CD4-positive, alpha-beta memory T cell (primary cell): ENCODE data around the gene RNF145. TPM values are rescaled to one million over a fixed set of nuclear protein-coding genes. Genes with fewer than 3 reads are reported as not detected.
"Not testable (repeated sequence)": the region's sequence is repeated elsewhere in the genome, so short reads cannot be mapped to it uniquely, and the experiment has no call there.

Experiments
- CTCF ChIA-PET: fragments of 350-600 bp; sonication (Branson Sonifier 250); formaldehyde crosslinking; loops from one replicate; lab custom pipeline; 2021; ENCODE audit warnings: inconsistent platforms; ENCODE audit not compliant: partially characterized antibody; lab: Charles Lee
- POLR2A ChIA-PET: fragments of 350-600 bp; sonication (Branson Sonifier 250); formaldehyde crosslinking; loops from one replicate; lab custom pipeline; 2021; ENCODE audit not compliant: partially characterized antibody; lab: Charles Lee
- DNase-seq, 5 donors: peaks; one replicate each; pipeline versions ENCODE4 v3.0.0 to v3.0.0-alpha.2; 2020 to 2022; ENCODE audit warnings: mixed read lengths in 1 of 5
- H3K27ac ChIP-seq: one replicate; pipeline ENCODE4 v1.7.0; 2013; ENCODE audit warnings: low read depth, low read length
- H3K27me3 ChIP-seq: 2 replicates; pipeline ENCODE4 v1.7.0; 2013; ENCODE audit warnings: mild to moderate bottlenecking, low read length, moderate library complexity; ENCODE audit not compliant: insufficient read depth
- H3K36me3 ChIP-seq: 2 replicates; pipeline ENCODE4 v1.7.0; 2013; ENCODE audit warnings: mild to moderate bottlenecking, low read length, moderate library complexity; ENCODE audit not compliant: insufficient read depth
- H3K4me1 ChIP-seq: 2 replicates; pipeline ENCODE4 v1.7.0; 2013; ENCODE audit warnings: mild to moderate bottlenecking, low read length, moderate library complexity; ENCODE audit not compliant: insufficient read depth
- H3K4me3 ChIP-seq, 2 donors: one replicate each; pipeline ENCODE4 v1.7.0; 2013; ENCODE audit warnings: low read length in 2 of 2, mild to moderate bottlenecking in 1 of 2
- H3K9me3 ChIP-seq, 2 donors: one replicate each; pipeline ENCODE4 v1.7.0; 2013; ENCODE audit warnings: low read length in 2 of 2, control low read depth in 1 of 2; ENCODE audit not compliant: control insufficient read depth in 1 of 2
- H3K27ac Mint-ChIP-seq, 7 donors: one replicate each; pipeline ENCODE4 v1.8.0; 2020 to 2021; ENCODE audit warnings: mixed read lengths in 7 of 7, mild to moderate bottlenecking in 6 of 7, inconsistent platforms in 3 of 7, moderate library complexity in 3 of 7
- H3K27me3 Mint-ChIP-seq, 2 donors: one replicate each; pipeline ENCODE4 v1.8.0; 2020 to 2021; ENCODE audit warnings: mixed read lengths in 2 of 2
- H3K36me3 Mint-ChIP-seq, 2 donors: one replicate each; pipeline ENCODE4 v1.8.0; 2020 to 2021; ENCODE audit warnings: mixed read lengths in 2 of 2, inconsistent platforms in 1 of 2, mild to moderate bottlenecking in 1 of 2
- H3K4me1 Mint-ChIP-seq, 4 donors: one replicate each; pipeline ENCODE4 v1.8.0; 2020 to 2021; ENCODE audit warnings: mixed read lengths in 4 of 4, mild to moderate bottlenecking in 1 of 4
- H3K4me3 Mint-ChIP-seq, 8 donors: one replicate each; pipeline ENCODE4 v1.8.0; 2020 to 2021; ENCODE audit warnings: mixed read lengths in 8 of 8, mild to moderate bottlenecking in 7 of 8, moderate library complexity in 6 of 8, inconsistent platforms in 3 of 8
- H3K9me3 Mint-ChIP-seq, 8 donors: one replicate each; pipeline ENCODE4 v1.8.0; 2020 to 2021; ENCODE audit warnings: mixed read lengths in 8 of 8, mild to moderate bottlenecking in 5 of 8, inconsistent platforms in 3 of 8, moderate library complexity in 1 of 8
- intact Hi-C: fragments of 100-400 bp; cut with micrococcal nuclease; formaldehyde crosslinking; loops from one replicate; pipeline ENCODE4 v1.15.1; 2023
- polyA plus RNA-seq, 2 donors: library from polyadenylated mRNA; unstranded; fragments of 300-500 nt; fragmentation: Illumina TruSeq; gene quantifications; one replicate each; pipeline ENCODE4 v1.2.3, GENCODE V29; 2021
- total RNA-seq, 2 experiments: library from RNA; stranded (reverse); gene quantifications; one replicate each; pipeline ENCODE4 v1.2.3, GENCODE V29; 2021

RNF145 gene
- total and polyA plus RNA-seq, 4 experiments from 2014 or later, result 13.1 to 67.8 (median 39.6) TPM

DNA sequence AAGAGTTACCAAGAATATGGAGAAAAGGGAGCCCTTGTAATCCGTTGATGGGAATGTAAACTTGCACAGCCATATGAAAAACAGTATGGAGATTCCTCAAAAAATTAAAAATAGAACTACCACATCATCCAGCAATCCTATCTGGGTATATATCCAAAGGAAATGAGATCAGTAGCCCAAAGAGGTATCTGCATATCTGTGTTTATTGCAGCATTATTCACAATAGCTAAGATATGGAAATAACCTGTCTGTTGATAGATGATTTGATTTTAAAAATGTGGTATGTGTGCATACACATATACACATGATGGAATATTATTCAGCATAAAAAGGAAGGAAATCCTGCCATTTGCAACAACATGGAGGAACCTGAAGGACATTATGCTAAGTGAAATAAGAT, 61.4 kb downstream of the RNF145 start:
- intact Hi-C loops, result no loop called here
- POLR2A ChIA-PET, result no interaction called here
- no peaks in the 10 kb centered on the region for H3K4me1 ChIP-seq
- no peaks in the 10 kb centered on the region for H3K9me3 ChIP-seq
- no peaks in the 10 kb centered on the region for H3K36me3 ChIP-seq
- no peak overlapping the region for H3K4me3 ChIP-seq
- DNase-seq, result no peak
- H3K9me3 Mint-ChIP-seq, result peaks cover 0 to 8% (median under 1%) of the 10 kb centered on the region in 8 donors
- H3K27ac ChIP-seq, result no peak overlapping the region
- peaks cover 14 to 18% of the 10 kb centered on the region in 2 donors for H3K27me3 Mint-ChIP-seq
- H3K27me3 ChIP-seq, result no peaks in the 10 kb centered on the region
- no peak overlapping the region for H3K27ac Mint-ChIP-seq
- CTCF ChIA-PET, result interaction anchor here (2.3 to 2.5 kb wide), 2 partner anchors 8 to 15 kb away, joined by 10 to 13 read pairs; no protein-coding TSS in a partner anchor
- no peak overlapping the region for H3K4me3 Mint-ChIP-seq
- no peaks in the 10 kb centered on the region for H3K4me1 Mint-ChIP-seq
- H3K36me3 Mint-ChIP-seq, result no peaks in the 10 kb centered on the region

DNA sequence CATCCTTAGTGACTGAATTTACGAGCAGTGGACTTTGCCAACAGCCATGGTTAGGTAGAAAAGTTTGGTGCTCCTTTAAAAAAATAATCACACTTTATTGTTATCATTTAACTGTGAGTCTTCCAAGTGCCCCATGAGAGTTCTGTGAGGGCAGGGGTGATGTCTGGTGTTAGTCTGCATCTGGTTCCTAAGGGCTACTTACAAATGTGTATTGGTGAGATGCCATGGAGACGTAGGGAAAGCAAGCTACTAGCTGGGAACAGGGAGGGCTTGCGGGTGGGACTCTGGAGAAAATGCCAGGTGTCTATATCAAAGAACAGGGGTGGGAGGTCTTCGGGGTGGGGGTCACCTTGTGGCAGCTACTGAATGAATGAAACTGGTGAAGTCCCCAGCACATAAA, 62.5 kb downstream of the RNF145 start:
- H3K4me3 ChIP-seq, result no peak overlapping the region
- peaks cover 0 to 8% (median under 1%) of the 10 kb centered on the region in 8 donors for H3K9me3 Mint-ChIP-seq
- H3K27me3 ChIP-seq, result no peaks in the 10 kb centered on the region
- no peaks in the 10 kb centered on the region for H3K36me3 ChIP-seq
- DNase-seq, result no peak
- intact Hi-C loops, result no loop called here
- ChIA-PET CTCF (interaction anchor here (0.9 to 2.5 kb wide), 3 partner anchors 10 to 170 kb away, joined by 3 to 13 read pairs (median 10); no protein-coding TSS in a partner anchor), POLR2A (no interaction called here)
- H3K27me3 Mint-ChIP-seq, result peaks cover 16 to 24% of the 10 kb centered on the region in 2 donors
- no peak overlapping the region for H3K27ac ChIP-seq
- no peaks in the 10 kb centered on the region for H3K4me1 Mint-ChIP-seq
- no peaks in the 10 kb centered on the region for H3K36me3 Mint-ChIP-seq
- no peak overlapping the region for H3K27ac Mint-ChIP-seq
- no peaks in the 10 kb centered on the region for H3K4me1 ChIP-seq
- H3K4me3 Mint-ChIP-seq, result no peak overlapping the region
- H3K9me3 ChIP-seq, result no peaks in the 10 kb centered on the region

- intact Hi-C loops, H3K36me3 ChIP-seq, H3K4me1 Mint-ChIP-seq, CTCF ChIA-PET, H3K4me1 ChIP-seq, DNase-seq, H3K4me3 Mint-ChIP-seq, H3K27ac ChIP-seq, H3K36me3 Mint-ChIP-seq, H3K4me3 ChIP-seq, H3K27me3 ChIP-seq, H3K9me3 ChIP-seq, H3K27ac Mint-ChIP-seq, POLR2A ChIA-PET: not testable (repeated sequence)
- peaks cover 26 to 27% of the 10 kb centered on the region in 2 donors for H3K27me3 Mint-ChIP-seq
- H3K9me3 Mint-ChIP-seq, result peaks cover 0 to 13% (median 2%) of the 10 kb centered on the region in 8 donors
These were observed 64.2 kb downstream of the RNF145 start for GRCh38 chr5:159145160-159145559.

GRCh38 chr5:159139802-159140201, 69.6 kb downstream of the RNF145 start:
- peaks cover 0 to 10% (median under 1%) of the 10 kb centered on the region in 8 donors for H3K9me3 Mint-ChIP-seq
- no peak overlapping the region for H3K4me3 Mint-ChIP-seq
- H3K4me1 Mint-ChIP-seq, result no peaks in the 10 kb centered on the region
- Histone ChIP-seq H3K9me3 (no peaks in the 10 kb centered on the region), H3K36me3 (no peaks in the 10 kb centered on the region), H3K27me3 (peaks cover 3% of the 10 kb centered on the region), H3K4me1 (no peaks in the 10 kb centered on the region), H3K27ac (no peak overlapping the region), H3K4me3 (no peak overlapping the region)
- no peak for DNase-seq
- POLR2A ChIA-PET, result no interaction called here
- H3K27ac Mint-ChIP-seq, result no peak overlapping the region
- H3K36me3 Mint-ChIP-seq, result no peaks in the 10 kb centered on the region
- intact Hi-C loops, result no loop called here
- CTCF ChIA-PET, result interaction anchor here (1.5 kb wide), 1 partner anchor 8 kb away, joined by 5 read pairs; no protein-coding TSS in a partner anchor
- peaks cover 36 to 42% of the 10 kb centered on the region in 2 donors for H3K27me3 Mint-ChIP-seq

GRCh38 chr5:159135896-159136531, 73.3 kb downstream of the RNF145 start:
- Histone ChIP-seq H3K36me3 (no peaks in the 10 kb centered on the region), H3K27me3 (peaks cover 3% of the 10 kb centered on the region), H3K4me1 (no peaks in the 10 kb centered on the region), H3K27ac (no peak overlapping the region), H3K9me3 (no peaks in the 10 kb centered on the region), H3K4me3 (no peak overlapping the region)
- POLR2A ChIA-PET, result no interaction called here
- Mint-ChIP-seq H3K9me3 (peaks cover 0 to 5% (median 0%) of the 10 kb centered on the region in 8 donors), H3K4me3 (no peak overlapping the region), H3K27ac (no peak overlapping the region), H3K27me3 (peaks cover 16 to 25% of the 10 kb centered on the region in 2 donors), H3K36me3 (no peaks in the 10 kb centered on the region), H3K4me1 (no peaks in the 10 kb centered on the region)
- DNase-seq, result no peak
- intact Hi-C loops, result no loop called here
- CTCF ChIA-PET, result interaction anchor here (2.9 kb wide), 1 partner anchor 442 kb away, joined by 22 read pairs; no protein-coding TSS in a partner anchor

DNA sequence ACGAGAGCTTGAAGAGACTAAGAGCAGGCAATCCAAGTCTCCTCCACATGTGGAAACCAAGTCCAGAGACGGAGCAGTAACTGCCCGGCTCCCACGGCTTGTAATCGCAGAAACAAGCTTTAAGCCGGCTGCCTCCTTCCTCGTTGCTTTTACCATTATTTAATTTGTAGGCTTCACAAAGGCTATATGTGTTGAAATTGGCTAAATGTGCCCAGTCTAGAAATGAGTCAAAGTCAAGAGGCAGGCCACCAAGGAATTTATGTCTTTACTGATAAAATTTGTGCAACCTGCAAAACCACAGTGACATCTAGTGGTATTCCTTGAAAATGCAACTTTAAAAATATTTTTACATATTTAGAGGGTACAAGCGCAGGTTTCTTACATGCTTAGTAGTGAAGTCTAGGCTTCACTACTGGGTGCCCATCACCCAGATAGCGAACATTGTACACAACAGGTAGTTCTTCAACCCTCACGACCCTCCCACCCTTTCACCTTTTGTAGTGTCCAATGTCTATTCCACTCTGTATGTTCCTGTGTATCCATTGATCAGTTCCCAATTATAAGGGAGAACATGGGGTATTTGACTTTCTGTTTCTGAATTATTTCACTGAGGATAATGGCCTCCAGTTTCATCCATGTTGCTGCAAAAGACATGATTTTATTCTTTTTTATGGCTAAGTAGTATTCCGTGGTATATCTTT, 76.2 kb downstream of the RNF145 start:
- Mint-ChIP-seq H3K27ac (no peak overlapping the region), H3K36me3 (peaks cover 0 to 1% of the 10 kb centered on the region in 2 donors), H3K9me3 (no peaks in the 10 kb centered on the region), H3K27me3 (peaks cover 11 to 18% of the 10 kb centered on the region in 2 donors), H3K4me1 (no peaks in the 10 kb centered on the region), H3K4me3 (no peak overlapping the region)
- DNase-seq, result peak in 4 of 5 donors; percentile 43 to 52 (median 46)
- Histone ChIP-seq H3K4me3 (no peak overlapping the region), H3K9me3 (no peaks in the 10 kb centered on the region), H3K27me3 (peaks cover 3% of the 10 kb centered on the region), H3K27ac (no peak overlapping the region), H3K4me1 (no peaks in the 10 kb centered on the region), H3K36me3 (no peaks in the 10 kb centered on the region)
- CTCF ChIA-PET, result interaction anchor here (0.7 to 4.5 kb wide), 28 partner anchors 9 to 1371 kb away, joined by 3 to 243 read pairs (median 4); no protein-coding TSS in a partner anchor
- intact Hi-C loops, result loop anchor here (1.0 kb wide), 2 partner anchors 26 to 1313 kb away; no protein-coding TSS in a partner anchor
- POLR2A ChIA-PET, result interaction anchor here (0.8 kb wide), 1 partner anchor 12 kb away, joined by 4 read pairs; no protein-coding TSS in a partner anchor
